Transverse colon (tissue), 4 donors: ENCODE results near the gene TBC1D9.

ENCODE experiments used
- EP300 ChIP-seq: sonication (generic); formaldehyde crosslinking; IDR thresholded peaks from one replicate; pipeline ENCODE4 v1.6.1; 2017; ENCODE audit warnings: antibody characterized with exemption, low read depth
- POLR2AphosphoS5 ChIP-seq, 3 donors: sonication (generic); formaldehyde crosslinking; IDR thresholded peaks; one replicate each; pipeline ENCODE4 v1.6.1; 2016; ENCODE audit warnings: antibody characterized with exemption in 3 of 3
- TF ChIP-seq, protein P1 (sequence below), 5 experiments: fragments of 200-600 bp in 3 of 5; fragments of 450-650 bp in 2 of 5; sonication (generic) in 3 of 5; IDR thresholded peaks; 1 replicate in 2 of 5; 2 replicates in 3 of 5; pipeline ENCODE4 v1.5.1; 2016 to 2017; ENCODE audit warnings: antibody characterized with exemption in 5 of 5, inconsistent platforms in 3 of 5, mild to moderate bottlenecking in 2 of 5, moderate library complexity in 1 of 5

DNA sequence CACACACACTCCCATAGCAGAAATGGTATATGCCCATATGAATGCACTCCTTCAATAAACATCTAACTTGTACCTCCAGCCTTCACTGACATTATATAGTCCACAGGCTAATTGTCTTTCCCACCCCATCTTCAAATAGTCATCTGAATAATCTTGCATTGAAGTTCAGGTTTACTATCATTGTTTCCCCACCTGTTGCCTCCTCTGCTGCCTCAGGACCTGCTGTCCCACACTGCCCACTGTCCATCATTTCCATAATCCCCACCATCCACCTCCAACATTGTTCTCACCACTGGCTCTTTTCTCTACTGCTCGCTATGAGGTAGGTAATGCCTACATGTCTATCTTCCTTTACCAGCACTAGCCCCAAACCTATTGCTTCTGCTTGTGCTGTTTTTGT lies 66.1 kb downstream of the TBC1D9 start:
- TF ChIP-seq POLR2AphosphoS5 (IDR thresholded peaks at IDR 0.05) (no peak), EP300 (no peak)
- TF ChIP-seq, protein P1, sequence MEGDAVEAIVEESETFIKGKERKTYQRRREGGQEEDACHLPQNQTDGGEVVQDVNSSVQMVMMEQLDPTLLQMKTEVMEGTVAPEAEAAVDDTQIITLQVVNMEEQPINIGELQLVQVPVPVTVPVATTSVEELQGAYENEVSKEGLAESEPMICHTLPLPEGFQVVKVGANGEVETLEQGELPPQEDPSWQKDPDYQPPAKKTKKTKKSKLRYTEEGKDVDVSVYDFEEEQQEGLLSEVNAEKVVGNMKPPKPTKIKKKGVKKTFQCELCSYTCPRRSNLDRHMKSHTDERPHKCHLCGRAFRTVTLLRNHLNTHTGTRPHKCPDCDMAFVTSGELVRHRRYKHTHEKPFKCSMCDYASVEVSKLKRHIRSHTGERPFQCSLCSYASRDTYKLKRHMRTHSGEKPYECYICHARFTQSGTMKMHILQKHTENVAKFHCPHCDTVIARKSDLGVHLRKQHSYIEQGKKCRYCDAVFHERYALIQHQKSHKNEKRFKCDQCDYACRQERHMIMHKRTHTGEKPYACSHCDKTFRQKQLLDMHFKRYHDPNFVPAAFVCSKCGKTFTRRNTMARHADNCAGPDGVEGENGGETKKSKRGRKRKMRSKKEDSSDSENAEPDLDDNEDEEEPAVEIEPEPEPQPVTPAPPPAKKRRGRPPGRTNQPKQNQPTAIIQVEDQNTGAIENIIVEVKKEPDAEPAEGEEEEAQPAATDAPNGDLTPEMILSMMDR (IDR thresholded peaks at IDR 0.05) = no peak
